ENCODE measurements around the gene EPAS1. TPM values are rescaled to one million over a fixed set of nuclear protein-coding genes. Genes with fewer than 3 reads are reported as not detected.
A peak's percentile ranks its signal among the peaks of the same experiment; 100 is the strongest.

The EPAS1 gene
- total and polyA plus RNA-seq, 5 experiments from 2014 or later = 0.16 to 1.7 (median 1.1) TPM

DNA sequence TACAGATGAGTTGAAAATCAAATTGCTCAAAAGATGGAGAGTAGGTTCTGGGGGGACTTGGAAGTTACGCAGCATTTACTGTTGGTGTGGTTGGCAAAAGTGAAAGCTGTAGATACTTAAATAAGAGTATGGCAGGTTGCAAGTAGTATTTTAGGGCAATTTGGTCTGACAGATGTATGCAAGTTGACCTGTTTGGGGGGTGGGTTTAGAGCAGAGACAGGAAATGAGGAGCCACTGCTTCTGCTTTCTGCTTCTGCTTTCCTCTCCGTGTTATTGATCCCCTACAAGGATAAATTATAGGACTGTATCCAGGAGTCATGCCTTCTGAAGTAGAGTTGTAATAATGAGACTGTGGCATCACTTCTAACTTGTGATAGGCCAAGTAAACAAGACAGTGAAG is 71.2 kb downstream of the EPAS1 start:
- POLR2A ChIA-PET = no interaction called here
- Mint-ChIP-seq H3K4me1 (peaks cover 9 to 38% (median 16%) of the 10 kb centered on the region in 4 donors), H3K4me3 (no peak overlapping the region), H3K27me3 (peaks cover 0 to 2% (median 0%) of the 10 kb centered on the region in 5 donors), H3K27ac (peak overlapping the region in 2 of 10 donors; percentile 57 to 64), H3K36me3 (peaks cover 0 to 4% (median 0%) of the 10 kb centered on the region in 3 donors), H3K9me3 (no peaks in the 10 kb centered on the region)
- no peak for ATAC-seq
- no peak for DNase-seq

GRCh38 chr2:46369783-46370182 is 72.6 kb downstream of the EPAS1 start:
- no peak overlapping the region for H3K4me3 Mint-ChIP-seq
- ATAC-seq = no peak
- H3K27ac Mint-ChIP-seq = peak overlapping the region in 3 of 10 donors; percentile 22 to 49 (median 37)

DNA sequence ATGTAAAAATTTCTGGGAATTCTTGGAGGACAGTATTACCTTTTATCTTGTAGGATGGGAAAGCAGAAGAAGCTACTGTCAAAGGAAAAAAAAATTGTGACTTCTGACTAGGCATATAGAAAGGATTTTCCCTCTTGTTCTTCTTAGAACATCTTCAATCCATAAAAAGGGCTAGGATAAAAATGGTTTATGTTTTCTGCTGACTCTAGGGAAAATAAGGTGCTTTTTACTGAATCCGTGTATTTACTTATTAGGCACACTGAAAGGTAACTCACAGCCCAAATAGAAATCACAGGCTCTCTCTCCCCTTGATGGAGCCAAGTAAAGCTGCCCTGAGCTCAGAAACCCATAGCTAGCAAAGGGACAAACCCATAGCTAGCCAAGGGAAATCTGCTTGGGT is 74.6 kb downstream of the EPAS1 start:
- no peaks in the 10 kb centered on the region for H3K27me3 Mint-ChIP-seq
- POLR2A ChIA-PET = no interaction called here

More at GRCh38 chr2:46369783-46370182, 72.6 kb downstream of the EPAS1 start:
- POLR2A ChIA-PET = no interaction called here
- H3K9me3 Mint-ChIP-seq = no peaks in the 10 kb centered on the region
- DNase-seq = no peak
- H3K36me3 Mint-ChIP-seq = peaks cover 0 to 5% (median 0%) of the 10 kb centered on the region in 3 donors
- peaks cover 2 to 27% (median 4%) of the 10 kb centered on the region in 4 donors for H3K4me1 Mint-ChIP-seq
- H3K27me3 Mint-ChIP-seq = peaks cover 0 to 2% (median 0%) of the 10 kb centered on the region in 5 donors

DNA sequence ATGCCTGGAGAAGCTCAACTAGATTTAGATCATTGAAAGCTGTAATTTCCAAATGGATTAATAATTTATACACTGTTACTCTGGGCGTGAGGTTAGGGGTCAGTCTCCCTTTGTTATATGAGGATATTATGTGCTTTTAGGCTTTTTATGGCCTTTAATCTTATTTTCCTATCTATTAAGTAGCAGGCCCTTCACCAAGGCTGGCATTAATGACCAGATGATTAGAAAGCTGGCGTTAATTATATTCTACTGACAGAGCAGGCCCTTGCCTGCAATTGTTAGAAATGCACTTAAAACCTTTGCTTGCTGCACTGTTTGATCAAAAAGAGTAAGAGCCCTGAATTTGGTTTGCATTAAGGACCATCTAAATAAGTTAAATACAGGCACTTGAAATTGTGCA is 75.3 kb downstream of the EPAS1 start:
- Mint-ChIP-seq H3K27ac (no peak overlapping the region), H3K27me3 (no peaks in the 10 kb centered on the region), H3K4me3 (no peak overlapping the region), H3K9me3 (no peaks in the 10 kb centered on the region), H3K4me1 (peaks cover 0 to 24% (median under 1%) of the 10 kb centered on the region in 4 donors), H3K36me3 (peaks cover 0 to 5% (median 0%) of the 10 kb centered on the region in 3 donors)
- no peak for ATAC-seq
- no peak for DNase-seq
- POLR2A ChIA-PET = no interaction called here

More for the DNA sequence above, 74.6 kb downstream of the EPAS1 start:
- DNase-seq (no peak), ATAC-seq (no peak)
- Mint-ChIP-seq H3K9me3 (no peaks in the 10 kb centered on the region), H3K4me1 (peaks cover 0 to 24% (median under 1%) of the 10 kb centered on the region in 4 donors), H3K4me3 (no peak overlapping the region), H3K36me3 (peaks cover 0 to 5% (median 0%) of the 10 kb centered on the region in 3 donors), H3K27ac (no peak overlapping the region)

DNA sequence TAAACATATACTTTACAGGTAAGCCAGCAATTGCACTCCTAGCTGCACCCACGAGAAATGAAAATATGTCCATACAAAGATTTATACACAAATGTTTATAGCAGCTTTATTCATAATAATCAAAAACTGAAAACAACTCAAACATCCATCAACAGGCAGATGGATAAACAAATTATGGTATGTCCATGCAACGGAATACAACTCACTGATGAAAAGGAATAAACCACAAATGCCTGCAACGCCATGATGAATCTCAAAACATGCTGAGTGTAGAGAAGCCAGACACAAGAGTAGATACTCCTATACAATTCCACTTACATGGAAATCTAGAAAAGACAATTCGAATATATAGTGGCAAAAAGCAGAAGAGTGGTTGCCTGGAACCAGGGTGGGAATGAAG is 76.0 kb downstream of the EPAS1 start:
- peaks cover 0 to 5% (median 0%) of the 10 kb centered on the region in 3 donors for H3K36me3 Mint-ChIP-seq
- H3K4me1 Mint-ChIP-seq = peaks cover 0 to 17% (median under 1%) of the 10 kb centered on the region in 4 donors
- no peak overlapping the region for H3K27ac Mint-ChIP-seq
- POLR2A ChIA-PET = no interaction called here
- DNase-seq (no peak), ATAC-seq (no peak)
- H3K9me3 Mint-ChIP-seq = no peaks in the 10 kb centered on the region
- H3K27me3 Mint-ChIP-seq = no peaks in the 10 kb centered on the region
- H3K4me3 Mint-ChIP-seq = no peak overlapping the region

DNA sequence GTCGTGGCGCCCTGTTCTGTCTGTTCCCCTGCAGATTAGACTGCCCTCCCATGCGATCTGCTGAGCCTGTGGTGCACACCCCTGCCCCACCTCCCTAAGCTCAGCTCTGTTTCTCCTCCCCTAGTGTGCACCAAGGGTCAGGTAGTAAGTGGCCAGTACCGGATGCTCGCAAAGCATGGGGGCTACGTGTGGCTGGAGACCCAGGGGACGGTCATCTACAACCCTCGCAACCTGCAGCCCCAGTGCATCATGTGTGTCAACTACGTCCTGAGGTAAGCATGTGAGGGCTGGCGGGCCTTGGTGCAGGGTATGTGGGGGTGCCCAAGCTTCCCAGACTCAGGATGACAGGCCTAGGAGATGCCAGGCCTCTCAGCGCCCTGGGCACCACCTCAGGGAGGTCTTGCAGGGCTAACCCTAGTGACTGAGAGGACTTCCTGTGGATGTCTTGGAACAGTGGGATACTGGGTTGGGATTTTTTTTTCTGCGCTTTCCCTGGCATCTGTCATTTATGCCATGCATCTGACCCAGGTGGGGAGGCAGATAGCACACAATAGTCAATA is 78.4 kb downstream of the EPAS1 start:
- H3K27me3 Mint-ChIP-seq = no peaks in the 10 kb centered on the region
- POLR2A ChIA-PET = interaction anchor here (0.5 kb wide), 1 partner anchor 66 kb away, joined by 3 read pairs; no protein-coding TSS in a partner anchor
- no peaks in the 10 kb centered on the region for H3K4me1 Mint-ChIP-seq
- peaks cover 0 to 5% (median 0%) of the 10 kb centered on the region in 3 donors for H3K36me3 Mint-ChIP-seq
- ATAC-seq (no peak), DNase-seq (no peak)
- H3K9me3 Mint-ChIP-seq = no peaks in the 10 kb centered on the region
- H3K4me3 Mint-ChIP-seq = no peak overlapping the region
- H3K27ac Mint-ChIP-seq = no peak overlapping the region

DNA sequence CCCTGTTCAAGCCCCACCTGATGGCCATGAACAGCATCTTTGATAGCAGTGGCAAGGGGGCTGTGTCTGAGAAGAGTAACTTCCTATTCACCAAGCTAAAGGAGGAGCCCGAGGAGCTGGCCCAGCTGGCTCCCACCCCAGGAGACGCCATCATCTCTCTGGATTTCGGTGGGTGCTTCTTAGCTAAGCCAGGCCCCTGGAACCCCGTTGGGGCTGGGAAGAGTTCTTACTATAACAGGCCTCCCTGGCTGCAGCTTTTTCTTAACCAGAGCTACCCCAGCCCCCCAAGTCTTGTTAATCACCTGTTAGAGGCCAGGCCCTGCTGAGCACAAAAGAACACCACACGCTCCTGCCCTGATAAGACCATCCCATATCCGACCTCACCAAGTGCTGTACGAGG is 79.4 kb downstream of the EPAS1 start:
- no peak for ATAC-seq
- Mint-ChIP-seq H3K4me1 (no peaks in the 10 kb centered on the region), H3K27ac (peak overlapping the region in 1 of 10 donors; percentile 50), H3K36me3 (peaks cover 0 to 5% (median 0%) of the 10 kb centered on the region in 3 donors), H3K9me3 (no peaks in the 10 kb centered on the region), H3K27me3 (no peaks in the 10 kb centered on the region), H3K4me3 (no peak overlapping the region)
- DNase-seq = no peak
- POLR2A ChIA-PET = no interaction called here

- ATAC-seq (no peak), DNase-seq (no peak)
- H3K9me3 Mint-ChIP-seq = no peaks in the 10 kb centered on the region
- POLR2A ChIA-PET = no interaction called here
- no peak overlapping the region for H3K4me3 Mint-ChIP-seq
- no peaks in the 10 kb centered on the region for H3K4me1 Mint-ChIP-seq
- no peak overlapping the region for H3K27ac Mint-ChIP-seq
- no peaks in the 10 kb centered on the region for H3K27me3 Mint-ChIP-seq
- peaks cover 0 to 5% (median 0%) of the 10 kb centered on the region in 3 donors for H3K36me3 Mint-ChIP-seq
Observed at GRCh38 chr2:46377101-46377581, 79.9 kb downstream of the EPAS1 start.

DNA sequence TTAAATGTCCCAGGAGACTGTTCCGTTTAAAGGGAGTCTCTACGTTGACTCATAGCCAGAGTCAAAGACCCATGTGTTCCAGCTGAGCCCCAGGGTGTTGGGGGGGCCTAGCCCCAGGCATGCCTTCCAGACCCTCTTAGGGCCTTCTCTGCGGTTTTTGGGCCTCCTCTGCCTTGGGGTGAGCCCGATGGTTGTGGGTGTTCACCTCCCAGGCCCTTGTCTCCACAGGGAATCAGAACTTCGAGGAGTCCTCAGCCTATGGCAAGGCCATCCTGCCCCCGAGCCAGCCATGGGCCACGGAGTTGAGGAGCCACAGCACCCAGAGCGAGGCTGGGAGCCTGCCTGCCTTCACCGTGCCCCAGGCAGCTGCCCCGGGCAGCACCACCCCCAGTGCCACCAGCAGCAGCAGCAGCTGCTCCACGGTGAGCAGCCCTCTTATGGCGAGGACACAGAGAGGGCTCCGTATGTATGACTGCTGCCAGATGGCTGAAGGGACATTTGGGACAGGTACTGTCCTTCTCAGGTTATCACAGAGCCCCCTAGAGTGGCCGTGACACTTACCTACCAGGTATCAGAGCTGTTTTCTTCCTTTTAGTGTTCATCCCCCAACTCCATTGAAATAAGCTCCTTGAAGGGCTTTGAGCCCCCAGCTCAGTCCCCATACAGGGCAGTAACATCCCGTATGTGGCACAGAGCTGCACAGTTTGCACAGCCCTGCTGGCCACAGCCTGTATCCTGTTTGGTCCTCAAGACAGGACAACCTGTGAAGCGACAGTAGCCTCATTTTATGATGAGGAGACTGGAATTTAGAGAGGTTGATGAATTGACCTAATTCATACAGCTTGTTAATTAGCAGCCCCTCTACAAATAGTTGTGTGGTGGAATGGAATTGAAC is 80.7 kb downstream of the EPAS1 start:
- DNase-seq = no peak
- H3K4me3 Mint-ChIP-seq = no peak overlapping the region
- H3K9me3 Mint-ChIP-seq = no peaks in the 10 kb centered on the region
- H3K27me3 Mint-ChIP-seq = no peaks in the 10 kb centered on the region
- POLR2A ChIA-PET = no interaction called here
- H3K27ac Mint-ChIP-seq = no peak overlapping the region
- no peak for ATAC-seq
- no peaks in the 10 kb centered on the region for H3K4me1 Mint-ChIP-seq
- H3K36me3 Mint-ChIP-seq = peaks cover 0 to 5% (median 0%) of the 10 kb centered on the region in 3 donors

DNA sequence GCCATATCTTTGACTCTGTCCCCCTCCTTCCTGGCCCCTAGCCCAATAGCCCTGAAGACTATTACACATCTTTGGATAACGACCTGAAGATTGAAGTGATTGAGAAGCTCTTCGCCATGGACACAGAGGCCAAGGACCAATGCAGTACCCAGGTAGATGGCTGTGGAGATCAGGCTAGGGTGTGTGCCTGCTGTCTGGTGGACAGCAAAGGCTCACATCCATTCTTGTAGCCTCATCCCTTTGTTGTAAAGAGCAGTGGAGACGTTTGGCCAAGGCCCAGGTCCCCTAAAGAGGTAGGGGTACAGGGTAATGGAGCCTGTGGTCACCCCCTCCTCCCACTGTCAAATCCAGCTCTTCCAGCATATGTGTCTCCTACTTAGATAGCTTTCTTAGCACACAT is 81.4 kb downstream of the EPAS1 start:
- DNase-seq (no peak), ATAC-seq (no peak)
- Mint-ChIP-seq H3K9me3 (no peaks in the 10 kb centered on the region), H3K4me3 (no peak overlapping the region), H3K36me3 (no peaks in the 10 kb centered on the region), H3K4me1 (no peaks in the 10 kb centered on the region), H3K27me3 (no peaks in the 10 kb centered on the region), H3K27ac (peak overlapping the region in 1 of 10 donors; percentile 43)
- POLR2A ChIA-PET = no interaction called here

DNA sequence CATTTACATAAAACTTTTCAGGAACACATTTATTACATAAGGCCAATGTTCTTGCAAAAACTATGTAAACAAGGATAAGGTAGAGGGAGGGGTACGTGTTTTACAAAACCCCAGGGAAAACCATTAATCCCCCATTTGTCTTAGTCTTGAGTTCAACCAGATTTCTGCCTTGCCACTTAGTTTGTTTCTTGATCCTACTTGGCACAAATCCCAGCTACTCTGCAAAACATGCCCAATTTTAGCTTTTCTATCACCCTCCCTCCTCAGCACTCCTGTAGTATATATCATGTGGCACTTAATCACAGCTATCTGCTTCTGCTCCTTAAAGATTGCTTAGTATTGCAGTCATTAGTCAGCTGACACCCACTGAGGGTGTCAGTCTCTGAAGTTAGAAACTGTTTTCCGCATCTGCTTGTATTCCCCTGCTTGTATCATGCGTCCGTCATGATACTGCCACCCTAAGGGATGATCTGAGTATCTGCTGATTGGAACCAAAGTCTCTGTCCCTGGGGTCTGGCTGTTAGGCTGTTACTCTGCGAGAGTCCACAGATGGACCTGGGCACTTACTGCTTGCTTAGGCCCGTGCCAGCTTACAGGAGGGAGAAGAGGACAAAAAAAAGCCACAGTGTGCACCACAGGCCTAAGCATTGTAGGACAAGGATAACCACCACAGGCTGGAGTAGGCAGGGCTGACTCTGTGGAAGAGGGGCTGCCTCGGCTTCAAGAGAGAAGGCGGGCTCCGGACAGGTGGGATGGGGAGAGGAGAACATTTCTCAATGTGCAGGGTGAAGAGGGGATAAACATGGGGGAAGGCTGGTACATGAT is 82.2 kb downstream of the EPAS1 start:
- H3K4me1 Mint-ChIP-seq = no peaks in the 10 kb centered on the region
- no peak for DNase-seq
- no peak overlapping the region for H3K4me3 Mint-ChIP-seq
- no peaks in the 10 kb centered on the region for H3K27me3 Mint-ChIP-seq
- no peaks in the 10 kb centered on the region for H3K9me3 Mint-ChIP-seq
- H3K36me3 Mint-ChIP-seq = no peaks in the 10 kb centered on the region
- POLR2A ChIA-PET = no interaction called here
- H3K27ac Mint-ChIP-seq = no peak overlapping the region
- ATAC-seq = no peak

- Mint-ChIP-seq H3K4me3 (no peak overlapping the region), H3K36me3 (no peaks in the 10 kb centered on the region), H3K27ac (peak overlapping the region in 1 of 10 donors; percentile 37), H3K27me3 (no peaks in the 10 kb centered on the region), H3K4me1 (no peaks in the 10 kb centered on the region), H3K9me3 (no peaks in the 10 kb centered on the region)
- DNase-seq = no peak
- no peak for ATAC-seq
- POLR2A ChIA-PET = no interaction called here
Observed at GRCh38 chr2:46380038-46380940, 83.1 kb downstream of the EPAS1 start.
